Ovary (tissue), 9 donors: ENCODE results near the gene DACT2. TPM values are rescaled to one million over a fixed set of nuclear protein-coding genes. Genes with fewer than 3 reads are reported as not detected.

ENCODE experiments used
- DNase-seq, 5 donors: peaks; one replicate each; pipeline ENCODE4 v3.0.0-alpha.2; 2019 to 2020
- H3K27ac ChIP-seq, 2 donors: fragments of 200-600 bp; one replicate each; pipeline versions ENCODE4 v1.5.1 to v1.8.0; 2019 to 2022
- H3K27me3 ChIP-seq: fragments of 200-600 bp; one replicate; pipeline ENCODE4 v1.8.0; 2022
- H3K36me3 ChIP-seq: fragments of 200-600 bp; sonication (generic); one replicate; pipeline ENCODE4 v1.5.1; 2019
- H3K4me1 ChIP-seq: one replicate; pipeline ENCODE4 v1.8.1; 2013; ENCODE audit warnings: mild to moderate bottlenecking, moderate library complexity; ENCODE audit not compliant: insufficient read depth
- H3K4me3 ChIP-seq: fragments of 200-600 bp; sonication (generic); one replicate; pipeline ENCODE4 v1.5.1; 2017
- H3K9me3 ChIP-seq, 2 donors: fragments of 200-600 bp in 1 of 2; sonication (generic) in 1 of 2; one replicate each; pipeline versions ENCODE4 v1.5.1 to v1.8.1; 2013 to 2019; ENCODE audit warnings: mild to moderate bottlenecking in 1 of 2, moderate library complexity in 1 of 2
- CTCF ChIP-seq, 3 donors: fragments of 450-650 bp in 2 of 3; fragments of 200-600 bp in 1 of 3; IDR thresholded peaks; one replicate each; pipeline versions ENCODE4 v1.5.1 to v1.8.0; 2016 to 2022; ENCODE audit warnings: antibody characterized with exemption in 3 of 3, mild to moderate bottlenecking in 1 of 3
- EP300 ChIP-seq: sonication (generic); formaldehyde crosslinking; IDR thresholded peaks from one replicate; pipeline ENCODE4 v1.6.1; 2017; ENCODE audit warnings: antibody characterized with exemption
- POLR2A ChIP-seq: fragments of 450-650 bp; IDR thresholded peaks from one replicate; pipeline ENCODE4 v1.6.1; 2017; ENCODE audit warnings: antibody characterized with exemption, mild to moderate bottlenecking, moderate library complexity
- WGBS, 3 donors: extraction: QIAGEN DNeasy Blood & Tissue Kit in 1 of 3; methylation state at CpG; one replicate each; pipeline versions ENCODE4 v1.1.5 to v1.1.7; 2013 to 2017; 5-methylcytosine and 5-hydroxymethylcytosine counted together
- intact Hi-C, 4 donors: fragments of 100-400 bp; cut with DNase I; formaldehyde crosslinking; loops; one replicate each; pipeline versions ENCODE4 v1.11.0 to v1.15.1; 2022 to 2023
- polyA plus RNA-seq, 2 donors: library from polyadenylated mRNA; stranded (reverse); fragments of 200-250 nt in 1 of 2; fragments of 350-450 nt in 1 of 2; fragmentation: Illumina TruSeq in 1 of 2; extraction: RNeasy Lipid Tissue Mini Kit (QIAGEN cat#74804) in 1 of 2; gene quantifications; one replicate each; pipeline ENCODE4 v1.2.3, GENCODE V29; 2013 to 2014
- total RNA-seq, 7 donors: library from RNA; depleted of rRNA in 2 of 7; stranded (reverse); fragments of >200 nt in 2 of 7; fragmentation: NEBNext Ultra II Directional in 3 of 7; extraction: Animal tissue kit (Norgen Biotek cat#: 25700) in 3 of 7; gene quantifications; one replicate each; pipeline versions ENCODE4 v1.1.0 to v1.2.4, GENCODE V29; 2016 to 2023
- donor health status: DM: no; HTN: no; CAD: no; lungs with moderate emphysema.
- donor health status: DM: no; HTN: no; CAD: no.
- donor health status: Bipolar disorder and iron deficiency.
- donor health status: DM: yes; HTN: yes; CAD: no.
- donor health status: DM: no; HTN: no; CAD: no.
- donor health status: DM: yes; HTN: yes; CAD: no.

DACT2 gene
- total and polyA plus RNA-seq, 9 donors = 0.17 to 4.4 (median 0.71) TPM; not detected in 2

- WGBS, 3 donors = 91 to 98% (median 94%) methylated on average over 10 of the region's 10 CpGs
- H3K27ac ChIP-seq = no peak overlapping the region
- H3K36me3 ChIP-seq = no peaks in the 10 kb centered on the region
- no peaks in the 10 kb centered on the region for H3K9me3 ChIP-seq
- no peak for DNase-seq
- no peak overlapping the region for H3K4me3 ChIP-seq
- intact Hi-C loops = no loop called here
- no peaks in the 10 kb centered on the region for H3K27me3 ChIP-seq
- no peak for TF ChIP-seq CTCF (IDR thresholded peaks at IDR 0.05)
- no peak for TF ChIP-seq POLR2A
- TF ChIP-seq EP300 = no peak
- H3K4me1 ChIP-seq = no peaks in the 10 kb centered on the region
These were observed 21.2 kb upstream of the DACT2 start for GRCh38 chr6:168340819-168341218.

GRCh38 chr6:168338777-168339176 is 19.2 kb upstream of the DACT2 start:
- Histone ChIP-seq H3K36me3 (no peaks in the 10 kb centered on the region), H3K27me3 (no peaks in the 10 kb centered on the region), H3K27ac (no peak overlapping the region), H3K4me3 (no peak overlapping the region), H3K4me1 (no peaks in the 10 kb centered on the region), H3K9me3 (no peaks in the 10 kb centered on the region)
- TF ChIP-seq EP300 = no peak
- no peak for TF ChIP-seq CTCF (IDR thresholded peaks at IDR 0.05)
- no peak for TF ChIP-seq POLR2A
- intact Hi-C loops = no loop called here
- no peak for DNase-seq
- 76 to 85% (median 80%) methylated on average over 7 of the region's 7 CpGs for WGBS, 3 donors

GRCh38 chr6:168336967-168337366 is 17.4 kb upstream of the DACT2 start:
- TF ChIP-seq POLR2A (no peak), CTCF (IDR thresholded peaks at IDR 0.05) (no peak), EP300 (no peak)
- intact Hi-C loops = no loop called here

GRCh38 chr6:168333989-168334388 is 14.4 kb upstream of the DACT2 start:
- H3K27me3 ChIP-seq = no peaks in the 10 kb centered on the region
- TF ChIP-seq POLR2A = no peak
- no peak for TF ChIP-seq CTCF (IDR thresholded peaks at IDR 0.05)
- no peak for TF ChIP-seq EP300

More at GRCh38 chr6:168336967-168337366, 17.4 kb upstream of the DACT2 start:
- no peak for DNase-seq
- no peak overlapping the region for H3K4me3 ChIP-seq
- H3K27me3 ChIP-seq = no peaks in the 10 kb centered on the region
- no peaks in the 10 kb centered on the region for H3K4me1 ChIP-seq
- H3K36me3 ChIP-seq = no peaks in the 10 kb centered on the region
- no peak overlapping the region for H3K27ac ChIP-seq
- H3K9me3 ChIP-seq = no peaks in the 10 kb centered on the region
- WGBS, 3 donors = 53 to 75% (median 61%) methylated on average over 4 of the region's 4 CpGs

GRCh38 chr6:168333491-168333890 is 13.9 kb upstream of the DACT2 start:
- intact Hi-C loops = no loop called here
- Histone ChIP-seq H3K27ac (no peak overlapping the region), H3K4me1 (no peaks in the 10 kb centered on the region), H3K4me3 (no peak overlapping the region), H3K36me3 (no peaks in the 10 kb centered on the region), H3K9me3 (no peaks in the 10 kb centered on the region), H3K27me3 (no peaks in the 10 kb centered on the region)
- no peak for DNase-seq
- TF ChIP-seq CTCF (IDR thresholded peaks at IDR 0.05) = no peak
- TF ChIP-seq EP300 = no peak
- 57 to 65% (median 65%) methylated on average over 9 of the region's 9 CpGs for WGBS, 3 donors

More at GRCh38 chr6:168333989-168334388, 14.4 kb upstream of the DACT2 start:
- DNase-seq = no peak
- WGBS, 3 donors = 63 to 84% (median 67%) methylated on average over 9 of the region's 9 CpGs
- H3K4me1 ChIP-seq = no peaks in the 10 kb centered on the region
- H3K9me3 ChIP-seq = no peaks in the 10 kb centered on the region
- H3K27ac ChIP-seq = no peak overlapping the region
- intact Hi-C loops = no loop called here
- H3K4me3 ChIP-seq = no peak overlapping the region
- H3K36me3 ChIP-seq = no peaks in the 10 kb centered on the region
